Smooth muscle cell of bladder (primary cell): ENCODE data around the gene DYNLT5. TPM values are rescaled to one million over a fixed set of nuclear protein-coding genes. Genes with fewer than 3 reads are reported as not detected.

Experiments used
- total RNA-seq: library from RNA; depleted of rRNA; stranded (reverse); fragments of >200 nt; gene quantifications from 2 replicates; pipeline ENCODE4 v1.2.3, GENCODE V29; 2014

Gene DYNLT5
- total RNA-seq = 0.71 and 0.74 TPM in 2 replicates

GRCh38 chr1:66752000-66752592 is at the start of gene DYNLT5:
Gene DYNLT5 (plus strand): TSS chr1:66752459. CDS start chr1:66754659, 2,200 bp downstream.

Other genes with a start within 250 kb of the DYNLT5 start
- gene SGIP1, start 218.3 kb upstream of the DYNLT5 start, total RNA-seq = 21.0 and 46.8 TPM in 2 replicates
- not detected in 2 replicates for gene INSL5, start 48.8 kb downstream of the DYNLT5 start, total RNA-seq
- gene DNAI4, start 172.4 kb downstream of the DYNLT5 start, total RNA-seq = 5.5 and 11.8 TPM in 2 replicates
- 21.9 and 27.0 TPM in 2 replicates for gene MIER1, start 172.5 kb downstream of the DYNLT5 start, total RNA-seq